AG04450 (cell line): ENCODE data around the gene FSTL4. TPM values are rescaled to one million over a fixed set of nuclear protein-coding genes. Genes with fewer than 3 reads are reported as not detected.
A peak's percentile ranks its signal among the peaks of the same experiment; 100 is the strongest.

Experiments used
- CTCF ChIA-PET: fragments of 300-600, 350-600 bp; formaldehyde crosslinking; extraction: SDS; loops from one replicate; lab custom pipeline; 2022; ENCODE audit warnings: antibody characterized with exemption, inconsistent platforms; lab: Charles Lee
- POLR2A ChIA-PET: fragments of 350-600 bp; formaldehyde crosslinking; extraction: SDS; loops from one replicate; lab custom pipeline; 2021; ENCODE audit warnings: antibody characterized with exemption, inconsistent platforms; lab: Yijun Ruan, JAX
- DNase-seq: peaks from one replicate; pipeline ENCODE4 v3.0.0-alpha.2; 2011; ENCODE audit warnings: low read depth, low spot score
- H3K27ac ChIP-seq: one replicate; pipeline ENCODE4 v1.5.1; 2012; ENCODE audit warnings: low read depth, low read length, control low read depth
- H3K27me3 ChIP-seq: one replicate; pipeline ENCODE4 v1.6.0; 2012; ENCODE audit warnings: low read length; ENCODE audit not compliant: control insufficient read depth, insufficient read depth
- H3K4me3 ChIP-seq: 2 replicates; pipeline ENCODE4 v1.5.1; 2011; ENCODE audit warnings: mild to moderate bottlenecking, low read depth, low read length, control low read depth
- H3K9me3 ChIP-seq: 2 replicates; pipeline ENCODE4 v1.5.1; 2012; ENCODE audit warnings: low read length; ENCODE audit not compliant: control insufficient read depth, insufficient read depth
- polyA plus RNA-seq: library from polyadenylated mRNA; depleted of rRNA; stranded (reverse); fragments of >200 nt; gene quantifications from 2 replicates; pipeline ENCODE4 v1.2.3, GENCODE V29; 2011
- TF ChIP-seq, protein P1 (sequence below): IDR thresholded peaks from 2 replicates; pipeline ENCODE4 v1.5.1; 2011; ENCODE audit warnings: low read depth, low read length, control low read depth, inconsistent platforms

Gene FSTL4
- polyA plus RNA-seq, 1 experiment: 0.11 TPM

DNA sequence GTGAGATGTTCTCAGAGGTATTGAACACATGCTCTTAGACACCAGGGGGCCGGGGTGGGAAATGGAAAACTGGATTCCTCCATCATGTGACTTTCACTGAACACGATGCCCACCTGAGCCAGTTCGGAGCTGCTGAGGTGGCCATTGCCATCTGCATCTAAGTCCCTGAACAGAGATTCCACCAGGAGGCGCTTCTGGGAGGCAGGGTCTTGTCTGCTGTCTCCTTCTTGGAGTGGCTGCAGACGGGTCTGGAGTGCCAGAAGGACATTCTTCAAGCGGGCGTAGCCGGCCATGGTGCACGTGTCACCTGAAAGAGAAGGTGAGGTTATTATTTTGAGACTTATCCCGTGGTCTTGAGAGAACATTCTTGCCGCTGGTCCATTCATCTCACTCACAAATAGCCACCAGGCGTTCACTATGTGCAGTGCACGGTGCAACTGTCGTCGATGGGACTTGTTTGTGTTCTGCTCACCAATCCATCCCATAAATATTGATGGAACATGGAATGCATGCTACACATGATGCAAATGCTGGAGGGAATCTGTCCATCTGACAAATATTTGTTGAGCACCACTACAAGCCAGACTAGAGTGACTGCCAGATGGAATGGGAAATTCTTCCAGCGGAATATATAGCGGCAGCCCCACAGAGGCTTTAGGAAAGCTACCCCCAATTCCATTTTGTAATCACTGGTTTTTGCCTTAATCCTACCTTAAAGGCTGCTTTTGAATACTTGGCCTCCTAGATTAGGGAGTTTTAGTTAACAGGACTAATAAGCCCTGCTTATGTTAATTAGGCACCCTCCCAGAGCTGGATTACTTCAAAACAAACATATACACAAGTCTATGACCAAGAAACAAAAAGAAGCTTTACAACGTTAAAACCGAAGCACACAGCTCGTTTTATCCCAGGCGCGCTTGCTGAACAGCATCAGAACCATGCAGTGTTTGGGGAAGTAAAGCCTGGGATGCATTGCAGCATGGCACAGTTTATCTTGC, 295.7 kb downstream of the FSTL4 start:
- H3K27me3 ChIP-seq: peaks cover 5% of the 10 kb centered on the region
- H3K9me3 ChIP-seq: no peaks in the 10 kb centered on the region; the same call in 1 of the 2 replicates
- POLR2A ChIA-PET: no interaction called here
- H3K27ac ChIP-seq: no peak overlapping the region
- CTCF ChIA-PET: interaction anchor here (0.6 to 1.0 kb wide), 3 partner anchors 205 to 459 kb away, joined by 3 to 4 read pairs (median 3); no protein-coding TSS in a partner anchor
- TF ChIP-seq, protein P1, sequence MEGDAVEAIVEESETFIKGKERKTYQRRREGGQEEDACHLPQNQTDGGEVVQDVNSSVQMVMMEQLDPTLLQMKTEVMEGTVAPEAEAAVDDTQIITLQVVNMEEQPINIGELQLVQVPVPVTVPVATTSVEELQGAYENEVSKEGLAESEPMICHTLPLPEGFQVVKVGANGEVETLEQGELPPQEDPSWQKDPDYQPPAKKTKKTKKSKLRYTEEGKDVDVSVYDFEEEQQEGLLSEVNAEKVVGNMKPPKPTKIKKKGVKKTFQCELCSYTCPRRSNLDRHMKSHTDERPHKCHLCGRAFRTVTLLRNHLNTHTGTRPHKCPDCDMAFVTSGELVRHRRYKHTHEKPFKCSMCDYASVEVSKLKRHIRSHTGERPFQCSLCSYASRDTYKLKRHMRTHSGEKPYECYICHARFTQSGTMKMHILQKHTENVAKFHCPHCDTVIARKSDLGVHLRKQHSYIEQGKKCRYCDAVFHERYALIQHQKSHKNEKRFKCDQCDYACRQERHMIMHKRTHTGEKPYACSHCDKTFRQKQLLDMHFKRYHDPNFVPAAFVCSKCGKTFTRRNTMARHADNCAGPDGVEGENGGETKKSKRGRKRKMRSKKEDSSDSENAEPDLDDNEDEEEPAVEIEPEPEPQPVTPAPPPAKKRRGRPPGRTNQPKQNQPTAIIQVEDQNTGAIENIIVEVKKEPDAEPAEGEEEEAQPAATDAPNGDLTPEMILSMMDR: peak; percentile 14; the same call in 1 of the 2 replicates
- no peak for DNase-seq
- H3K4me3 ChIP-seq: no peak overlapping the region

DNA sequence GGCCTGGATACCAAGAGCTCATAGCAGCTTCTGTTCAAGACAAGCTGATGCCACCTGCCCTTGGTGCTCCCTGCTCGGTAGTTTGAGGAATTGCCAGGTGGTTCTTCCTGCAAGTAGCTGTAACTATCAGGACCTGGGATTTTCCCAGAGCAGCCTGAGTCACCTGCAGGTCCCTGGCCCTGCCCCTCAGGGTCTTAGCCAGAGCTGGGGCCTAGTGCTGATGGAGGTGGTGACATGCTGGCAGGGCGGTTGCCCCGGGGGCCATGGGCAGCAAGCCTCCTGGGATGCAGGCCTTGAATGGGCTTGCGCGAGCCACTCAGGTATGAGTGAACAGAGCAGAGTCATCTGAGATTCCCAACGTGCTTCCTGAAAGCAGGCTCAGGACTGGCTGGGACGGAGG, 298.3 kb downstream of the FSTL4 start:
- Histone ChIP-seq H3K27me3 (peaks cover 12% of the 10 kb centered on the region), H3K9me3 (no peaks in the 10 kb centered on the region; the same call in 1 of the 2 replicates), H3K27ac (no peak overlapping the region), H3K4me3 (no peak overlapping the region)
- no peak for DNase-seq
- CTCF ChIA-PET: no interaction called here
- TF ChIP-seq, protein P1: no peak
- POLR2A ChIA-PET: no interaction called here

- H3K9me3 ChIP-seq: no peaks in the 10 kb centered on the region; the same call in 1 of the 2 replicates
- no peak overlapping the region for H3K27ac ChIP-seq
- CTCF ChIA-PET: interaction anchor here (0.6 kb wide), 1 partner anchor 133 kb away, joined by 3 read pairs; no protein-coding TSS in a partner anchor
- POLR2A ChIA-PET: no interaction called here
- peaks cover 9% of the 10 kb centered on the region for H3K27me3 ChIP-seq
- H3K4me3 ChIP-seq: no peak overlapping the region
- no peak for DNase-seq
- TF ChIP-seq, protein P1: no peak
These were observed 301.2 kb downstream of the FSTL4 start for GRCh38 chr5:133311176-133311575.

- ChIA-PET CTCF (interaction anchor here (1.5 kb wide), 1 partner anchor 199 kb away, joined by 5 read pairs; no protein-coding TSS in a partner anchor), POLR2A (no interaction called here)
- DNase-seq: no peak
- Histone ChIP-seq H3K9me3 (no peaks in the 10 kb centered on the region; the same call in 1 of the 2 replicates), H3K27me3 (peaks cover 9% of the 10 kb centered on the region), H3K4me3 (no peak overlapping the region), H3K27ac (no peak overlapping the region)
- TF ChIP-seq, protein P1: no peak
These were observed 302.2 kb downstream of the FSTL4 start for GRCh38 chr5:133309984-133310621.
